ENCODE measurements around the gene COX19. TPM values are rescaled to one million over a fixed set of nuclear protein-coding genes. Genes with fewer than 3 reads are reported as not detected.
"Not testable (repeated sequence)": the region's sequence is repeated elsewhere in the genome, so short reads cannot be mapped to it uniquely, and the experiment has no call there.

The COX19 gene
- total RNA-seq, 4 donors from 2014 or later, result 4.7 to 6.5 (median 5.2) TPM

DNA sequence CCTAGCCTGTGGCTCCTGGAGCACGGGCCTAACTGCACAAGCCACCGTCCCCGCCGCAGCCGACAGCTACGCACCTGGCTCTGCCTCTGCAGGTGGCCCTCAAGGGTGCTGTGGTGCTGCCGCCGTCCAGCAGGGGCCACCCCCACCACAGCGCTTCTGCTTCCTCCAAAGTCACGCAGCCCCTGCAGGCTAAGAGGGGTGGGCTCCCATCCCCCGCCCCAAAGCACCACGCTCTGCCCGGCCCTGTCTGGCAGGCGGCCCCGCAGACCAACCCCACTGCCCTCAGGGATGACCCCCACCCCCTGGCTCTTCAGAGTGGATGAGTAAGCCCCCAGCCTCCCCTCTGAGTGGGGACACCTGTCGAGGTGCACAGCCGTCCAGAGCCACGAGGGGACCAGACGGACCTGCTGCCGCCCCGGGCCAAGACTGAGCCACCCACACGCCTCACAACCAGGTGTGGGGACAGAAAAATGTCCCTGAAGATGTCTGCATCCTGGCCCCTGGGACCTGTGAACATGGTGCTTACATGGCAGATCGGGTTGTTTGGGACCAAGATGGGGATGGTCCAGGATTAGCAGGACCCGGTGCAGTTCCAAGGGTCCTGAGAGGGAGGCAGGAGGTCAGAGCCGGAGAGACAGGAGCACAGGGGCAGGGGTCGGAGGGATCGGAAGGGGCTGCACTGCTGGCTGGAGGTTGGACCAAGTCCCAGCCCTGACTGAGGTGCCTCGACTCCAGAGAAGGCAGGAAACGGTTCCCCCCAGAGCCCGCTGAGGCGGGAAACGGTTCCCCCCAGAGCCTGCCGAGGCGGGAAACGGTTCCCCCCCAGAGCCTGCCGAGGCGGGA lies 11.9 kb downstream of the COX19 start:
- peaks cover 15 to 27% of the 10 kb centered on the region in 2 donors for H3K4me1 ChIP-seq
- no peak for DNase-seq
- peaks cover 0 to 6% (median 0%) of the 10 kb centered on the region in 3 donors for H3K27me3 ChIP-seq
- H3K9me3 ChIP-seq, result no peaks in the 10 kb centered on the region
- no peak for ATAC-seq
- in situ Hi-C loops (cut with MboI; ENCODE audit: low sequenced_read_pairs in 4 of 4), result no loop called here
- no peak overlapping the region for H3K4me3 ChIP-seq
- intact Hi-C loops (cut with DNase I; ENCODE audit: low total_unique reads), result no loop called here
- peaks cover 0 to 17% of the 10 kb centered on the region in 2 donors for H3K36me3 ChIP-seq
- no peak overlapping the region for H3K27ac ChIP-seq
- TF ChIP-seq, protein P1, sequence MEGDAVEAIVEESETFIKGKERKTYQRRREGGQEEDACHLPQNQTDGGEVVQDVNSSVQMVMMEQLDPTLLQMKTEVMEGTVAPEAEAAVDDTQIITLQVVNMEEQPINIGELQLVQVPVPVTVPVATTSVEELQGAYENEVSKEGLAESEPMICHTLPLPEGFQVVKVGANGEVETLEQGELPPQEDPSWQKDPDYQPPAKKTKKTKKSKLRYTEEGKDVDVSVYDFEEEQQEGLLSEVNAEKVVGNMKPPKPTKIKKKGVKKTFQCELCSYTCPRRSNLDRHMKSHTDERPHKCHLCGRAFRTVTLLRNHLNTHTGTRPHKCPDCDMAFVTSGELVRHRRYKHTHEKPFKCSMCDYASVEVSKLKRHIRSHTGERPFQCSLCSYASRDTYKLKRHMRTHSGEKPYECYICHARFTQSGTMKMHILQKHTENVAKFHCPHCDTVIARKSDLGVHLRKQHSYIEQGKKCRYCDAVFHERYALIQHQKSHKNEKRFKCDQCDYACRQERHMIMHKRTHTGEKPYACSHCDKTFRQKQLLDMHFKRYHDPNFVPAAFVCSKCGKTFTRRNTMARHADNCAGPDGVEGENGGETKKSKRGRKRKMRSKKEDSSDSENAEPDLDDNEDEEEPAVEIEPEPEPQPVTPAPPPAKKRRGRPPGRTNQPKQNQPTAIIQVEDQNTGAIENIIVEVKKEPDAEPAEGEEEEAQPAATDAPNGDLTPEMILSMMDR (IDR thresholded peaks at IDR 0.05 in 4 of 5, conservative IDR thresholded peaks at IDR 0.05 in 1 of 5), result no peak
- no peak for TF ChIP-seq POLR2A (IDR thresholded peaks at IDR 0.05)

DNA sequence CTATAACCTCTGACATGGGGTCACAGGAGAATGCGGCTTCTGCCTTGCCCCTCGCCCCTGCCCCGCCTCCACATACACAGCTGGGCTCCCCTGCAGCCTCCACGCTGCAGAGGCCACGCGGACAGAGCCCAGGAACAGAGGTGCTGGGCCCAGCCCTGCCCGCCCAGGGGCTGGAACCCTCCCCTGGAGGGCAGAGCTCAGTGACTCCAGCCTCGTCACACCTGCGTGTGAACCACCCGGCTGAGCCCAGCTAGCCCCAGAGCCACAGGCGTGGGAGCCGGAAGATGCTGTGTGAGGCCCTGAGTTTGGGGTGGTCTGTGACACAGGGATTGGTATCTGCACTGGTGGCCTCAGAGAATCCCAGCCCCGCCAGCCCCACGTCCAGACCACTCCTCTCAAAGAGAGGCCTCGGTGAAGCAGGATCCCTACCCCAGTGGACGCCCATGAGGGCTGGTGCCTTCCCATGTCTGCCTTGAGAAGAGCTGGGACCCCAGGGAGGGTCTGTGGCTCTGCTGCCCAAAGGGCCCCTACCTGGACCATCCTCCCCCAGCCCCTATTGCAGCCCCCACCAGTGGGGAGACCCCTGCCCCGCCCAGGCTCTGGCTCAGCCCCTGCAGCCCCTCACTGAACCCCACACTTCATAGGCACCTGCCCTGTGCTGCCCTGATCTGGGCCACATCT lies 12.8 kb downstream of the COX19 start:
- TF ChIP-seq, protein P1 (IDR thresholded peaks at IDR 0.05 in 4 of 5, conservative IDR thresholded peaks at IDR 0.05 in 1 of 5), result no peak
- TF ChIP-seq POLR2A (IDR thresholded peaks at IDR 0.05), result no peak
- Histone ChIP-seq H3K27me3 (peaks cover 0 to 6% (median 0%) of the 10 kb centered on the region in 3 donors), H3K36me3 (peaks cover 0 to 8% of the 10 kb centered on the region in 2 donors), H3K9me3 (no peaks in the 10 kb centered on the region), H3K27ac (no peak overlapping the region), H3K4me3 (no peak overlapping the region), H3K4me1 (peaks cover 15 to 27% of the 10 kb centered on the region in 2 donors)
- DNase-seq (no peak), ATAC-seq (no peak)
- in situ Hi-C loops (cut with MboI; ENCODE audit: low sequenced_read_pairs in 4 of 4), result no loop called here
- intact Hi-C loops (cut with DNase I; ENCODE audit: low total_unique reads), result no loop called here

DNA sequence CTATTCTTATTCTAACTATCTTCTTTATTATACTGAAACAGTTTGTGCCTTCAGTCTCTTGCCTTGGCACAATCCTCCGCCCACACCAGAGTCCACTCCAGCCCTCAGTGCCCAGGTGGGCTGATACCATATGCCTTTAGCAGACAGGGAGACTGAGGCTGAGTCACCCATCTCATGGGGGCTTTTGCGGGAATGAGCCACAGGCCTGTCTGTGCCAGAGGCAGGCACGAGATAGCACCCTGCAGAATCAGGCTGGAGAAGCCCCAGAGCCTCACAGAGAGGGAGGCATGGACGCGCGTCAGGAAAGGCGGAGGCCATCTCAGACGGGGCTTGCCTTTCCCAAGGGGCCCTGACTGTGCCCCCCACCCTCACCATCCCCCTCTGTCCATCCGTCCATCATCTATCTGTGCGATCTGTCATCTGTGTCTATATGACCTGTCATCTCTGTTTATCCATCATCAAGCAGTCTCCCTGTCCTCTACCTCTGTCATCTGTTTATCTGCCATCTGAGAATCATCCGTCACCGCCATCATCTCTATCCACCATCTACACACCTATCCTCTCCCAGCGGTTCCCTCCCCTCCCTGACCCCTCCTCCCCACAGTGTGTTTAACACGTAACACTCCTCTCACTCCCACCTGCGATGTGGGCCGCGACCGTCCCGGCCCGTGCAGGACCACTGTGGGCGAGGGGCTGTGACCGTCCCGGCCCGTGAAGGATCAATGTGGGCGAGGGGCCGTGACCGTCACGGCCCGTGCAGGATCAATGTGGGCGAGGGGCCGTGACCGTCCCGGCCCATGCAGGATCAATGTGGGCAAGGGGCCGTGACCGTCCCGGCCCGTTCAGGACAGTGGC lies 13.6 kb downstream of the COX19 start:
- H3K4me3 ChIP-seq, result no peak overlapping the region
- peaks cover 15 to 27% of the 10 kb centered on the region in 2 donors for H3K4me1 ChIP-seq
- in situ Hi-C loops (cut with MboI; ENCODE audit: low sequenced_read_pairs in 4 of 4), result no loop called here
- H3K9me3 ChIP-seq, result no peaks in the 10 kb centered on the region
- ATAC-seq (no peak), DNase-seq (no peak)
- peaks cover 0 to 9% (median 2%) of the 10 kb centered on the region in 3 donors for H3K27me3 ChIP-seq
- H3K27ac ChIP-seq, result no peak overlapping the region
- intact Hi-C loops (cut with DNase I; ENCODE audit: low total_unique reads), result no loop called here
- TF ChIP-seq POLR2A (IDR thresholded peaks at IDR 0.05), result no peak
- TF ChIP-seq, protein P1 (IDR thresholded peaks at IDR 0.05 in 4 of 5, conservative IDR thresholded peaks at IDR 0.05 in 1 of 5), result no peak
- H3K36me3 ChIP-seq, result peaks cover 0 to under 1% of the 10 kb centered on the region in 2 donors

DNA sequence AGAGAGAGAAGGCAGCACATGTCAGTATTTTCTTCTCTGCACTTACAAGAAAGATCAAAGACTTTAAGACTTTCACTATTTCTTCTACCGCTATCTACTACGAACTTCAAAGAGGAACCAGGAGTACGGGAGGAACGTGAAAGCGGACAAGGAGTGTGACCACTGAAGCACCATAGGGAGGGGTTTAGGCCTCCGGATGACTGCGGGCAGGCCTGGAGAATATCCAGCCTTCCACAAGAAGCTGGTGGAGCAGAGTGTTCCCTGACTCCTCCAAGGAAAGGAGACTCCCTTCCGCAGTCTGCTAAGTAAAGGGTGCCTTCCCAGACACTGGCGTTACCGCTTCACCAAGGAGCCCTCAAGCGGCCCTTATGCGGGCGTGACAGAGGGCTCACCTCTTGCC lies 14.4 kb downstream of the COX19 start:
- peaks cover 15 to 25% of the 10 kb centered on the region in 2 donors for H3K4me1 ChIP-seq
- H3K9me3 ChIP-seq; DNase-seq; H3K36me3 ChIP-seq; H3K27ac ChIP-seq; H3K4me3 ChIP-seq; ATAC-seq; intact Hi-C loops (cut with DNase I; ENCODE audit: low total_unique reads); in situ Hi-C loops (cut with MboI; ENCODE audit: low sequenced_read_pairs in 4 of 4); H3K27me3 ChIP-seq: not testable (repeated sequence)

All from gastrocnemius medialis (tissue), 4 donors.